Lower leg skin (tissue), 4 donors: ENCODE results near the gene C1orf167. TPM values are rescaled to one million over a fixed set of nuclear protein-coding genes. Genes with fewer than 3 reads are reported as not detected.

Source experiments
- DNase-seq, 2 donors: peaks; one replicate each; pipeline ENCODE4 v3.0.0-alpha.2; 2019; ENCODE audit warnings: low spot score in 2 of 2
- H3K4me3 ChIP-seq: fragments of 200-600 bp; sonication (generic); 2 replicates; pipeline ENCODE4 v1.5.1; 2017; ENCODE audit warnings: mild to moderate bottlenecking, low read depth; ENCODE audit not compliant: poor library complexity, severe bottlenecking
- CTCF ChIP-seq, 3 donors: fragments of 450-650 bp; IDR thresholded peaks; one replicate each; pipeline ENCODE4 v1.5.1; 2016; ENCODE audit warnings: antibody characterized with exemption in 3 of 3, mild to moderate bottlenecking in 3 of 3, moderate library complexity in 2 of 3
- POLR2A ChIP-seq, 2 donors: fragments of 450-650 bp; IDR thresholded peaks; one replicate each; pipeline ENCODE4 v1.6.1; 2016 to 2017; ENCODE audit warnings: antibody characterized with exemption in 2 of 2, mild to moderate bottlenecking in 1 of 2, moderate library complexity in 1 of 2
- WGBS, 2 donors: methylation state at CpG; one replicate each; pipeline ENCODE4 v1.1.5; 2018; 5-methylcytosine and 5-hydroxymethylcytosine counted together
- intact Hi-C: fragments of 100-400 bp; cut with DNase I; formaldehyde crosslinking; loops from one replicate; pipeline ENCODE4 v1.15.0; 2023; ENCODE audit warnings: low total_unique reads
- total RNA-seq, 4 donors: library from RNA; depleted of rRNA; stranded (reverse); fragments of >200 nt; gene quantifications; one replicate each; pipeline ENCODE4 v1.1.0, GENCODE V29; 2016

Gene C1orf167
- total RNA-seq, 4 donors from 2014 or later, result 1.6 to 2.8 TPM; not detected in 2

- TF ChIP-seq POLR2A (IDR thresholded peaks at IDR 0.05) (no peak), CTCF (IDR thresholded peaks at IDR 0.05) (no peak)
- DNase-seq, result no peak
- intact Hi-C loops, result no loop called here
These were observed 70.1 kb downstream of the C1orf167 start for GRCh38 chr1:11831945-11832725.

GRCh38 chr1:11833497-11833896, 71.5 kb downstream of the C1orf167 start:
- DNase-seq, result no peak
- 82 to 92% methylated on average over 8 of the region's 8 CpGs for WGBS, 2 donors
- TF ChIP-seq POLR2A (IDR thresholded peaks at IDR 0.05) (no peak), CTCF (IDR thresholded peaks at IDR 0.05) (no peak)
- intact Hi-C loops, result no loop called here
- no peak overlapping the region for H3K4me3 ChIP-seq

More at GRCh38 chr1:11831945-11832725, 70.1 kb downstream of the C1orf167 start:
- WGBS, 2 donors, result 85 to 91% methylated on average over 9 of the region's 9 CpGs
- H3K4me3 ChIP-seq, result no peak overlapping the region

- intact Hi-C loops, result no loop called here
These were observed 71.9 kb downstream of the C1orf167 start for GRCh38 chr1:11833900-11834299.

GRCh38 chr1:11835441-11836225, 73.6 kb downstream of the C1orf167 start:
- intact Hi-C loops, result no loop called here
- DNase-seq, result no peak
- TF ChIP-seq CTCF (IDR thresholded peaks at IDR 0.05) (no peak), POLR2A (IDR thresholded peaks at IDR 0.05) (no peak)
- no peak overlapping the region for H3K4me3 ChIP-seq
- 92 to 93% methylated on average over 28 of the region's 28 CpGs for WGBS, 2 donors

More at GRCh38 chr1:11833900-11834299, 71.9 kb downstream of the C1orf167 start:
- 92 to 94% methylated on average over 13 of the region's 13 CpGs for WGBS, 2 donors
- TF ChIP-seq POLR2A (IDR thresholded peaks at IDR 0.05) (no peak), CTCF (IDR thresholded peaks at IDR 0.05) (no peak)
- DNase-seq, result no peak
- H3K4me3 ChIP-seq, result no peak overlapping the region

- intact Hi-C loops, result no loop called here
- no peak for DNase-seq
- no peak overlapping the region for H3K4me3 ChIP-seq
- WGBS, 2 donors, result 86% methylated on average over 36 of the region's 36 CpGs
- TF ChIP-seq CTCF (IDR thresholded peaks at IDR 0.05) (no peak), POLR2A (IDR thresholded peaks at IDR 0.05) (no peak)
These were observed 75.2 kb downstream of the C1orf167 start for GRCh38 chr1:11836955-11837766.
